SH-SY5Y (cell line): ENCODE data around the gene MUC2.

Source experiments
- GATA2 ChIP-seq: IDR thresholded peaks from 2 replicates; pipeline ENCODE4 v1.6.1; 2011; ENCODE audit warnings: mild to moderate bottlenecking, low read depth, low read length
- GATA3 ChIP-seq: IDR thresholded peaks from 2 replicates; pipeline ENCODE4 v1.6.1; 2011; ENCODE audit warnings: low read depth, mild to moderate bottlenecking, low read length, moderate library complexity

Gene MUC2

GRCh38 chr11:1052133-1053011, 22.3 kb upstream of the MUC2 start:
- TF ChIP-seq GATA2 (no peak), GATA3 (no peak)

- no peak for TF ChIP-seq GATA2
- no peak for TF ChIP-seq GATA3
Observed at GRCh38 chr11:1053121-1053901, 21.4 kb upstream of the MUC2 start.

GRCh38 chr11:1054143-1055108, 20.2 kb upstream of the MUC2 start:
- TF ChIP-seq GATA2 (no peak), GATA3 (no peak)

- TF ChIP-seq GATA2 (no peak), GATA3 (no peak)
Observed at GRCh38 chr11:1055109-1055703, 19.5 kb upstream of the MUC2 start.

- TF ChIP-seq GATA3 (no peak), GATA2 (no peak)
Observed at GRCh38 chr11:1055990-1056771, 18.5 kb upstream of the MUC2 start.

- TF ChIP-seq GATA3 (no peak), GATA2 (no peak)
Observed at GRCh38 chr11:1057806-1058205, 16.9 kb upstream of the MUC2 start.

GRCh38 chr11:1059759-1060158, 14.9 kb upstream of the MUC2 start:
- no peak for TF ChIP-seq GATA3
- TF ChIP-seq GATA2: no peak

- TF ChIP-seq GATA3 (no peak), GATA2 (no peak)
Observed at GRCh38 chr11:1060410-1060809, 14.3 kb upstream of the MUC2 start.

GRCh38 chr11:1060852-1061616, 13.6 kb upstream of the MUC2 start:
- no peak for TF ChIP-seq GATA2
- TF ChIP-seq GATA3: no peak

GRCh38 chr11:1062075-1062820, 12.4 kb upstream of the MUC2 start:
- TF ChIP-seq GATA3 (no peak), GATA2 (no peak)

- TF ChIP-seq GATA2: no peak
- TF ChIP-seq GATA3: no peak
Observed at GRCh38 chr11:1064167-1064566, 10.5 kb upstream of the MUC2 start.

GRCh38 chr11:1067812-1068496, 6.7 kb upstream of the MUC2 start:
- TF ChIP-seq GATA3: no peak
